Activated CD4-positive, alpha-beta T cell treated with anti-CD3 and anti-CD28 coated beads, Interleukin-2, amount 10 ng/mL, durations not matched to agents 24 days and 14 days (primary cell): ENCODE data around the gene PTPRC. TPM values are rescaled to one million over a fixed set of nuclear protein-coding genes. Genes with fewer than 3 reads are reported as not detected.

ENCODE experiments used
- DNase-seq: peaks from one replicate; pipeline ENCODE4 v3.0.0; 2022
- H3K27ac Mint-ChIP-seq: one replicate; pipeline ENCODE4 v1.8.0; 2022; ENCODE audit warnings: mild to moderate bottlenecking, mixed read lengths
- H3K27me3 Mint-ChIP-seq: one replicate; pipeline ENCODE4 v1.8.0; 2022; ENCODE audit warnings: mixed read lengths
- H3K36me3 Mint-ChIP-seq: one replicate; pipeline ENCODE4 v1.8.0; 2022; ENCODE audit warnings: low read depth, mild to moderate bottlenecking, mixed read lengths
- H3K4me1 Mint-ChIP-seq: one replicate; pipeline ENCODE4 v1.8.0; 2021; ENCODE audit warnings: mixed read lengths
- H3K4me3 Mint-ChIP-seq: one replicate; pipeline ENCODE4 v1.8.0; 2022; ENCODE audit warnings: mild to moderate bottlenecking, moderate library complexity, mixed read lengths
- H3K9me3 Mint-ChIP-seq: one replicate; pipeline ENCODE4 v1.8.0; 2021; ENCODE audit warnings: mixed read lengths
- intact Hi-C: fragments of 100-400 bp; cut with micrococcal nuclease; formaldehyde crosslinking; loops from one replicate; pipeline ENCODE4 v1.15.1; 2023
- total RNA-seq: library from RNA; stranded (reverse); gene quantifications from 2 replicates; pipeline ENCODE4 v1.2.3, GENCODE V29; 2022

Gene PTPRC
- total RNA-seq, 1 donor from 2014 or later = 438 TPM

- intact Hi-C loops = no loop called here
- H3K36me3 Mint-ChIP-seq = peaks cover 9% of the 10 kb centered on the region
Measured at GRCh38 chr1:198793714-198794113, 154.9 kb downstream of the PTPRC start.

GRCh38 chr1:198794498-198794897 lies 155.7 kb downstream of the PTPRC start:
- Mint-ChIP-seq H3K4me1 (no peaks in the 10 kb centered on the region), H3K27me3 (no peaks in the 10 kb centered on the region), H3K9me3 (peaks cover 34% of the 10 kb centered on the region), H3K27ac (no peak overlapping the region), H3K4me3 (no peak overlapping the region), H3K36me3 (peaks cover 9% of the 10 kb centered on the region)
- intact Hi-C loops = no loop called here
- DNase-seq = no peak

More at GRCh38 chr1:198793714-198794113, 154.9 kb downstream of the PTPRC start:
- Mint-ChIP-seq H3K9me3 (peaks cover 34% of the 10 kb centered on the region), H3K27me3 (no peaks in the 10 kb centered on the region), H3K4me1 (no peaks in the 10 kb centered on the region), H3K27ac (no peak overlapping the region), H3K4me3 (no peak overlapping the region)
- DNase-seq = no peak

- intact Hi-C loops = no loop called here
- no peak for DNase-seq
- Mint-ChIP-seq H3K27me3 (no peaks in the 10 kb centered on the region), H3K27ac (no peak overlapping the region), H3K4me3 (no peak overlapping the region), H3K4me1 (no peaks in the 10 kb centered on the region), H3K9me3 (peaks cover 21% of the 10 kb centered on the region), H3K36me3 (peaks cover 9% of the 10 kb centered on the region)
Measured at GRCh38 chr1:198797656-198798055, 158.8 kb downstream of the PTPRC start.

- Mint-ChIP-seq H3K4me1 (no peaks in the 10 kb centered on the region), H3K4me3 (no peak overlapping the region), H3K27ac (no peak overlapping the region), H3K9me3 (peaks cover 21% of the 10 kb centered on the region), H3K27me3 (no peaks in the 10 kb centered on the region), H3K36me3 (peaks cover 9% of the 10 kb centered on the region)
- DNase-seq = no peak
- intact Hi-C loops = no loop called here
Measured at GRCh38 chr1:198798923-198799386, 160.1 kb downstream of the PTPRC start.

GRCh38 chr1:198805498-198806151 lies 166.8 kb downstream of the PTPRC start:
- Mint-ChIP-seq H3K4me1 (peaks cover 5% of the 10 kb centered on the region), H3K4me3 (no peak overlapping the region), H3K27me3 (no peaks in the 10 kb centered on the region), H3K9me3 (peaks cover 29% of the 10 kb centered on the region), H3K36me3 (peaks cover 11% of the 10 kb centered on the region), H3K27ac (no peak overlapping the region)
- intact Hi-C loops = no loop called here
- no peak for DNase-seq

GRCh38 chr1:198806861-198807260 lies 168.0 kb downstream of the PTPRC start:
- Mint-ChIP-seq H3K36me3 (peaks cover 15% of the 10 kb centered on the region), H3K9me3 (peaks cover 36% of the 10 kb centered on the region)
- intact Hi-C loops = no loop called here

More at GRCh38 chr1:198806861-198807260, 168.0 kb downstream of the PTPRC start:
- no peak overlapping the region for H3K27ac Mint-ChIP-seq
- peaks cover 5% of the 10 kb centered on the region for H3K4me1 Mint-ChIP-seq
- DNase-seq = no peak
- H3K27me3 Mint-ChIP-seq = no peaks in the 10 kb centered on the region
- no peak overlapping the region for H3K4me3 Mint-ChIP-seq

Other genes with a start within 250 kb of the PTPRC start
- not detected in 2 replicates for gene ATP6V1G3, start 98.4 kb upstream of the PTPRC start, total RNA-seq